A673 (cell line): ENCODE results near the gene GRK4.

Source experiments
- EZH2 ChIP-seq: fragments of 200-600 bp; sonication (generic); IDR thresholded peaks from 2 replicates; pipeline ENCODE4 v1.6.1; 2017; ENCODE audit warnings: borderline replicate concordance, low read depth, mild to moderate bottlenecking, mixed read lengths, antibody characterized with exemption, low read length; ENCODE audit not compliant: poor library complexity, severe bottlenecking
- TF ChIP-seq, protein P1 (sequence below): fragments of 300-800, 200-600 bp; sonication (generic); conservative IDR thresholded peaks from 2 replicates; pipeline ENCODE4 v1.5.1; 2017; ENCODE audit warnings: low read depth, mild to moderate bottlenecking, antibody characterized with exemption, low read length, moderate library complexity, mixed read lengths

DNA sequence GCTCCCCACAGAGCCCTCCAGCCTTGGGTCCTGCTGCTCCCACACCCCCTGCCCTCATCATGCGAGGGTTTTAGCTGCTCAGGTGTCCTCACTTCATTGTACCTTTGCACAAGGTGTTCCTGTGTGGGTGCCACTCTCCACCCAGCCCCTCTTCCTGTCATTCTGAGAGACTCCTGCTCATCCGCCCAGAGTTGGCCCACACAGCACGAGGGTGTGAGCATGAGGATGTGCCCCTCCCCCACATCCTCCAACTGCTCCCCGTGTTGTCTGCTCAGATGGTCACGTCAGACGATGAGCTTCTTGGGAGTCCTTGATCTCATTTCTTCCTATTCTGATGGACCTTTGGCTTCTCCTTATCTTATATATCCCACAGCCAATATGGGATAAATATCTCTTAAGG lies 57.8 kb downstream of the GRK4 start:
- TF ChIP-seq, protein P1, sequence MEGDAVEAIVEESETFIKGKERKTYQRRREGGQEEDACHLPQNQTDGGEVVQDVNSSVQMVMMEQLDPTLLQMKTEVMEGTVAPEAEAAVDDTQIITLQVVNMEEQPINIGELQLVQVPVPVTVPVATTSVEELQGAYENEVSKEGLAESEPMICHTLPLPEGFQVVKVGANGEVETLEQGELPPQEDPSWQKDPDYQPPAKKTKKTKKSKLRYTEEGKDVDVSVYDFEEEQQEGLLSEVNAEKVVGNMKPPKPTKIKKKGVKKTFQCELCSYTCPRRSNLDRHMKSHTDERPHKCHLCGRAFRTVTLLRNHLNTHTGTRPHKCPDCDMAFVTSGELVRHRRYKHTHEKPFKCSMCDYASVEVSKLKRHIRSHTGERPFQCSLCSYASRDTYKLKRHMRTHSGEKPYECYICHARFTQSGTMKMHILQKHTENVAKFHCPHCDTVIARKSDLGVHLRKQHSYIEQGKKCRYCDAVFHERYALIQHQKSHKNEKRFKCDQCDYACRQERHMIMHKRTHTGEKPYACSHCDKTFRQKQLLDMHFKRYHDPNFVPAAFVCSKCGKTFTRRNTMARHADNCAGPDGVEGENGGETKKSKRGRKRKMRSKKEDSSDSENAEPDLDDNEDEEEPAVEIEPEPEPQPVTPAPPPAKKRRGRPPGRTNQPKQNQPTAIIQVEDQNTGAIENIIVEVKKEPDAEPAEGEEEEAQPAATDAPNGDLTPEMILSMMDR: no peak
- no peak for TF ChIP-seq EZH2
